HAP-1 (cell line): ENCODE measurements around the gene CPNE9.
A peak's percentile ranks its signal among the peaks of the same experiment; 100 is the strongest.

Experiments
- DNase-seq, 2 experiments: peaks; one replicate each; pipeline ENCODE4 v3.0.0-alpha.2; 2016 to 2020; ENCODE audit warnings: low spot score in 2 of 2
- H3K27me3 ChIP-seq: fragments of 250-450 bp; sonication (Bioruptor Pico); 2 replicates; pipeline ENCODE4 v1.5.1; 2020; ENCODE audit warnings: low read depth, mild to moderate bottlenecking, moderate library complexity
- H3K36me3 ChIP-seq: fragments of 250-450 bp; sonication (Bioruptor Pico); replicated peaks from 2 replicates; pipeline ENCODE4 v1.5.1; 2020; ENCODE audit warnings: mild to moderate bottlenecking
- H3K4me1 ChIP-seq: fragments of 250-450 bp; sonication (Bioruptor Pico); 2 replicates; pipeline ENCODE4 v1.5.1; 2020; ENCODE audit warnings: mild to moderate bottlenecking
- H3K4me3 ChIP-seq: fragments of 250-450 bp; sonication (Bioruptor Pico); 2 replicates; pipeline ENCODE4 v1.5.1; 2020; ENCODE audit warnings: mild to moderate bottlenecking, moderate library complexity
- H3K9me3 ChIP-seq: fragments of 250-450 bp; sonication (Bioruptor Pico); 2 replicates; pipeline ENCODE4 v1.5.1; 2020; ENCODE audit warnings: mild to moderate bottlenecking, moderate library complexity
- in situ Hi-C: fragments of 300-500 bp; cut with MboI; formaldehyde crosslinking; loops from 3 replicates; pipeline ENCODE4 v1.14.3; 2020; ENCODE audit warnings: low sequenced_read_pairs, inconsistent platforms, mixed read lengths

The CPNE9 gene

DNA sequence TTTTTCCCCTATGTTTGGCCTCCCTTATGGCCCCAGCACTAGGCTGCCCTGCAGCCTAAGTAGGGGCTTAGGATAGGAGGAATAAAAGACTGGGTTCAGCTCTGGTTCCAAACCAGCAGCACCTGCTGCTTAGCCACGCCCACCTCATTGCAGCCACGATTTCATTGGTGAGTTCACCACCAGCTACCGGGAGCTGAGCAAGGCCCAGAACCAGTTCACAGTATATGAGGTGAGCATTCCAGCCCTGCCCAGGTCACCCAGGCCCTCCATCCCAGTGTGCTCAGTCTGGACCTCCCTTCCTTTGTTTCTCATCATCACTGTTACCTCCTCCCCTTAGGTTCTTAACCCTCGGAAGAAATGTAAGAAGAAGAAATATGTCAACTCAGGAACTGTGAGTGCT lies 11.5 kb downstream of the CPNE9 start:
- DNase-seq, result no peak
- in situ Hi-C loops, result no loop called here

GRCh38 chr3:9715764-9716437 lies 12.3 kb downstream of the CPNE9 start:
- in situ Hi-C loops, result no loop called here
- H3K4me1 ChIP-seq, result no peaks in the 10 kb centered on the region
- peaks cover 25% of the 10 kb centered on the region for H3K27me3 ChIP-seq
- no peak overlapping the region for H3K4me3 ChIP-seq
- no peaks in the 10 kb centered on the region for H3K9me3 ChIP-seq
- no peaks in the 10 kb centered on the region for H3K36me3 ChIP-seq
- DNase-seq, result peak in 1 of 2 experiments; percentile 26

More for the DNA sequence above, 11.5 kb downstream of the CPNE9 start:
- H3K9me3 ChIP-seq, result no peaks in the 10 kb centered on the region
- H3K4me1 ChIP-seq, result no peaks in the 10 kb centered on the region
- no peak overlapping the region for H3K4me3 ChIP-seq
- no peaks in the 10 kb centered on the region for H3K36me3 ChIP-seq
- peaks cover 20% of the 10 kb centered on the region for H3K27me3 ChIP-seq

GRCh38 chr3:9716801-9717555 lies 13.3 kb downstream of the CPNE9 start:
- DNase-seq, result no peak
- no peaks in the 10 kb centered on the region for H3K4me1 ChIP-seq
- no peak overlapping the region for H3K4me3 ChIP-seq
- H3K27me3 ChIP-seq, result peaks cover 29% of the 10 kb centered on the region
- H3K9me3 ChIP-seq, result no peaks in the 10 kb centered on the region
- H3K36me3 ChIP-seq, result no peaks in the 10 kb centered on the region
- in situ Hi-C loops, result no loop called here

DNA sequence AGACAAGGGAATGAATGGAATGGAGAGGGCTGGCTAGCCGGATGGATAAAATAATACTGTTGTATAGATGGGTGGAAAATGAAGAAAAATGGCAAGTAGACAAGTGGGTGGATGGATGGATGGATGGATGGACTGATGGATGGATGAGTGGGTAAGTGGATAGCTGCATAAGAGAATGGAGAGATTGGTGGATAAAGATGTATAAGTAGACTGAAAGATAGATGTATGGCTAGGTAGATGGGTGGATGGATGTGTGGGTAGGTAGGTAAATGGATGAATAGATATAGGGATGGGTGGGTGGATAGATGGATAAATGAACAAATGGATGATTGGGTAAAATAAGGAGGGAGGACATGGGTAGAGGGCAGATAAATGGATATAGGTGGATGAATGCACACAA lies 13.9 kb downstream of the CPNE9 start:
- Histone ChIP-seq H3K9me3 (no peaks in the 10 kb centered on the region), H3K36me3 (no peaks in the 10 kb centered on the region), H3K4me1 (no peaks in the 10 kb centered on the region), H3K27me3 (peaks cover 25% of the 10 kb centered on the region), H3K4me3 (no peak overlapping the region)
- DNase-seq, result no peak
- in situ Hi-C loops, result no loop called here

- Histone ChIP-seq H3K36me3 (no peaks in the 10 kb centered on the region), H3K4me1 (no peaks in the 10 kb centered on the region), H3K4me3 (no peak overlapping the region), H3K9me3 (no peaks in the 10 kb centered on the region), H3K27me3 (peaks cover 23% of the 10 kb centered on the region)
- in situ Hi-C loops, result no loop called here
- no peak for DNase-seq
These were observed 14.5 kb downstream of the CPNE9 start for GRCh38 chr3:9718118-9718517.

- Histone ChIP-seq H3K9me3 (no peaks in the 10 kb centered on the region), H3K4me1 (no peaks in the 10 kb centered on the region), H3K4me3 (no peak overlapping the region), H3K27me3 (peaks cover 20% of the 10 kb centered on the region), H3K36me3 (no peaks in the 10 kb centered on the region)
- in situ Hi-C loops, result loop anchor here (10.0 kb wide), 1 partner anchor 216 kb away; no protein-coding TSS in a partner anchor
- DNase-seq, result no peak
These were observed 17.5 kb downstream of the CPNE9 start for GRCh38 chr3:9721015-9721699.

DNA sequence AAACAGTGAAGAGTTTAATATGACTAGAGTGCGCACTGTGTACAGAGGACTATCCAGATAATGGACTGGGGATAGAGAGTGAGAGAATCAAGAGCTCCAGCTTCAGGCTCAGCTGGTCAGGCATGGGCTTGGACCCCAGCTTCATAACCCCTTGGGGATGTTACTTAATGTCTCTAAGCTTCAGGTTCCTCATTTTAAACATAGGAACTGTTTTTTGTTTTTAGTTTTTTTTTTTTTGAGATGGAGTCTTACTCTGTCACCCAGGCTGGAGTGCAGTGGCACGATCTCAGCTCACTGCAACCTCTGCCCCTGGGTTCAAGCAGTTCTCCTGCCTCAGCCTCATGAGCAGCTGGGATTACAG lies 18.0 kb downstream of the CPNE9 start:
- H3K9me3 ChIP-seq, result no peaks in the 10 kb centered on the region
- no peaks in the 10 kb centered on the region for H3K36me3 ChIP-seq
- H3K4me3 ChIP-seq, result no peak overlapping the region
- DNase-seq, result no peak
- peaks cover 20% of the 10 kb centered on the region for H3K27me3 ChIP-seq
- no peaks in the 10 kb centered on the region for H3K4me1 ChIP-seq
- in situ Hi-C loops, result loop anchor here (10.0 kb wide), 1 partner anchor 217 kb away; no protein-coding TSS in a partner anchor

GRCh38 chr3:9725775-9726515 lies 22.3 kb downstream of the CPNE9 start:
- no peak for DNase-seq
- Histone ChIP-seq H3K36me3 (no peaks in the 10 kb centered on the region), H3K4me1 (0 out of 2 replicates have a peak, but pooled peaks cover 3% of the 10 kb centered on the region), H3K27me3 (peaks cover 5% of the 10 kb centered on the region; the same call in 1 of the 2 replicates), H3K4me3 (no peak overlapping the region), H3K9me3 (no peaks in the 10 kb centered on the region)
- in situ Hi-C loops, result loop anchor here (10.0 kb wide), 1 partner anchor 221 kb away; no protein-coding TSS in a partner anchor

GRCh38 chr3:9727041-9727595 lies 23.5 kb downstream of the CPNE9 start:
- Histone ChIP-seq H3K36me3 (peaks cover 7% of the 10 kb centered on the region; the same call in 1 of the 2 replicates), H3K4me1 (0 out of 2 replicates have a peak, but pooled peaks cover 3% of the 10 kb centered on the region), H3K27me3 (no peaks in the 10 kb centered on the region), H3K4me3 (no peak overlapping the region), H3K9me3 (no peaks in the 10 kb centered on the region)
- peak; percentile 46 for DNase-seq
- in situ Hi-C loops, result loop anchor here (10.0 kb wide), 1 partner anchor 222 kb away; no protein-coding TSS in a partner anchor

GRCh38 chr3:9727743-9728142 lies 24.1 kb downstream of the CPNE9 start:
- H3K27me3 ChIP-seq, result no peaks in the 10 kb centered on the region
- H3K4me3 ChIP-seq, result no peak overlapping the region
- no peaks in the 10 kb centered on the region for H3K9me3 ChIP-seq
- peaks cover 11% of the 10 kb centered on the region; the same call in 1 of the 2 replicates for H3K36me3 ChIP-seq
- no peak for DNase-seq
- in situ Hi-C loops, result loop anchor here (10.0 kb wide), 1 partner anchor 223 kb away; no protein-coding TSS in a partner anchor
- peaks cover 5% of the 10 kb centered on the region; the same call in 1 of the 2 replicates for H3K4me1 ChIP-seq

- Histone ChIP-seq H3K4me3 (no peak overlapping the region), H3K9me3 (no peaks in the 10 kb centered on the region), H3K4me1 (peaks cover 10% of the 10 kb centered on the region; the same call in 1 of the 2 replicates), H3K27me3 (no peaks in the 10 kb centered on the region), H3K36me3 (peaks cover 11% of the 10 kb centered on the region)
- no peak for DNase-seq
- in situ Hi-C loops, result loop anchor here (10.0 kb wide), 1 partner anchor 225 kb away; no protein-coding TSS in a partner anchor
These were observed 25.8 kb downstream of the CPNE9 start for GRCh38 chr3:9729419-9729818.

DNA sequence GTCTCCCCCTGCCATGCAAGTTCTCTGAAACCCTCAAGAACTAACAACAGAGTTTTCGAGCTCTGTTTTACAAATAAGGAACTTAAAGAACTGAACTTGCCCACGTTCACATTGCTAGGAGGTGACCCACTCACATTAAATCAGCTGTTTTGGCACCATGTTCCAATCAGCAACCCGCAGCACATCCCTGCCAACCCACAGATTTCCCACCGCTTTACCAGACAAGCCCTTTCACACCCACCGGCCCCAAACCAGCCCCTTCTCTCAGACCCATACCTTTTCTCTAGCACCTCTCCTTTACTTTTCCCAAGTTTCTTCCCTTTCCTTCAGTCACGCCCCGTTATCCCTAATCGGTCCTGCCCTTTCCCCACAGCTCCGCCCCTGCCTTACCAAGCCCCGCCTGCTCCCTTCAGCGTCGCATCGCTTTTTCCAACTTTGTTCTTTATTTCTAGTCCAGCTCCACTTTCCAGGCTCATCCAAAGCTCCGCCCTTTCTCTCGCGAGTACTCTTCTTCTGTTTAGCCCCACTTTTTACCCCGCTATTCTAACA lies 27.1 kb downstream of the CPNE9 start:
- in situ Hi-C loops, result no loop called here
- Histone ChIP-seq H3K9me3 (no peaks in the 10 kb centered on the region), H3K36me3 (peaks cover 22% of the 10 kb centered on the region), H3K4me1 (peaks cover 10% of the 10 kb centered on the region; the same call in 1 of the 2 replicates), H3K4me3 (peak overlapping the region; percentile 99), H3K27me3 (no peaks in the 10 kb centered on the region)
- DNase-seq, result no peak
